ENCODE data around the gene CHMP5.

DNA sequence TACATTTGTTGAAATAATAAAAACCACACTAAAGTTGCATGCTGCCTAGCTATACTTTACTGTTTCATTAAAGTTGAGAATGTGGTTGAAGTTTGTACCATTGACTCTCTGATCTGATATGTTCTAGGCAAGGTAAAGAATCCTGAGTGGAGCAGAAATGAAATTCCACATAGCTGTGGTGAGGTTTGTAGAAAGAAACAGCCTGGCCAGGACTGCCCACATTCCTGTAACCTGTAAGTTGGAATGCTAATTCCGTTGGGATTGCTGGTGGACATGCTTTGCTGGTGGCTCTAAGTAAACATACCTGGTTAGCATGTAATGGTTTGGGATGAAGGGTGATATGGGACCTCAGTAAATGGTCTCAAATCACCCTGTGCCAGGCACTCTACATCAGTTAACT lies 42.2 kb downstream of the CHMP5 start:
- TF ChIP-seq, protein P1, sequence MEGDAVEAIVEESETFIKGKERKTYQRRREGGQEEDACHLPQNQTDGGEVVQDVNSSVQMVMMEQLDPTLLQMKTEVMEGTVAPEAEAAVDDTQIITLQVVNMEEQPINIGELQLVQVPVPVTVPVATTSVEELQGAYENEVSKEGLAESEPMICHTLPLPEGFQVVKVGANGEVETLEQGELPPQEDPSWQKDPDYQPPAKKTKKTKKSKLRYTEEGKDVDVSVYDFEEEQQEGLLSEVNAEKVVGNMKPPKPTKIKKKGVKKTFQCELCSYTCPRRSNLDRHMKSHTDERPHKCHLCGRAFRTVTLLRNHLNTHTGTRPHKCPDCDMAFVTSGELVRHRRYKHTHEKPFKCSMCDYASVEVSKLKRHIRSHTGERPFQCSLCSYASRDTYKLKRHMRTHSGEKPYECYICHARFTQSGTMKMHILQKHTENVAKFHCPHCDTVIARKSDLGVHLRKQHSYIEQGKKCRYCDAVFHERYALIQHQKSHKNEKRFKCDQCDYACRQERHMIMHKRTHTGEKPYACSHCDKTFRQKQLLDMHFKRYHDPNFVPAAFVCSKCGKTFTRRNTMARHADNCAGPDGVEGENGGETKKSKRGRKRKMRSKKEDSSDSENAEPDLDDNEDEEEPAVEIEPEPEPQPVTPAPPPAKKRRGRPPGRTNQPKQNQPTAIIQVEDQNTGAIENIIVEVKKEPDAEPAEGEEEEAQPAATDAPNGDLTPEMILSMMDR (conservative IDR thresholded peaks at IDR 0.05 in 1 of 2, IDR thresholded peaks at IDR 0.05 in 1 of 2; ENCODE audit: low read depth in 1 of 2, low read length in 2 of 2), result no peak
- TF ChIP-seq EZH2 (IDR thresholded peaks at IDR 0.05; ENCODE audit: low read length, missing control alignments), result no peak
